ENCODE data around the gene RELCH.
A peak's percentile ranks its signal among the peaks of the same experiment; 100 is the strongest.

Gene RELCH

DNA sequence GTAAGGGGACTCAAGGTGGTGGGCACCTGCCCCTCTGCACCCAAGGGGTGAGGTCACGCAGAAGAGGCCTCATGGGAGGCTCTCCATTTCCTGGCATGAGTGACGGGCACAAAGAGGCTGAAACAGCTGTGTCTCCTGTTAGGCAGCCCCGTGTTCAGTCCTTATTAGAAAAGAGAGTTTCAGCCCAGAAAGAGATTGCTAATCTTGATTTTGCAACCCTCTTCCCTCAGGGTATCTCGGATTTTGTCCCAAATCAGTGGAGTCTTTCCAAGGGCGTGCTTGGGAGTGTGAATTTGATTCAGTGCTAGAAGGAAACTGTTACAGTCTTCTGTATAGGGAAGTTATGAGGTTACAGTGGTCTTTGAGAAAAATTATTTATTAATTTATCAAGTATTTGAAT lies 148.4 kb downstream of the RELCH start:
- WGBS, 2 donors (ENCODE audit: extremely low coverage in 2 of 2, insufficient read length in 2 of 2, insufficient replicate concordance in 1 of 2), result no CpG with 5 or more reads among the region's 5 CpGs
- no peak overlapping the region for H3K4ac ChIP-seq (ENCODE audit: low read length)
- H3K14ac ChIP-seq (ENCODE audit: low read length), result no peak overlapping the region
- no peak overlapping the region for H4K91ac ChIP-seq (ENCODE audit: low read depth, low read length, poor library complexity)
- no peak overlapping the region for H3K18ac ChIP-seq (ENCODE audit: low read length)
- H3K4me2 ChIP-seq (ENCODE audit: insufficient read depth, low read length, poor library complexity, severe bottlenecking), result no peak overlapping the region
- no peak overlapping the region for H2AFZ ChIP-seq (ENCODE audit: low read length)
- H3K27me3 ChIP-seq (ENCODE audit: control insufficient read depth in 3 of 3, insufficient read depth in 3 of 3, low read depth in 1 of 3, low read length in 3 of 3), result peaks cover 0 to 31% (median 3%) of the 10 kb centered on the region in 3 experiments
- H3K9me3 ChIP-seq (replicated peaks in 1 of 2; ENCODE audit: control insufficient read depth in 2 of 2, insufficient read depth in 1 of 2, low read depth in 1 of 2, low read length in 2 of 2), result no peaks in the 10 kb centered on the region
- no peak overlapping the region for H3K9ac ChIP-seq (ENCODE audit: low read depth, low read length, poor library complexity)
- no peak overlapping the region for H2BK5ac ChIP-seq (ENCODE audit: low read length)
- H3K79me1 ChIP-seq (ENCODE audit: low read depth, low read length), result no peaks in the 10 kb centered on the region
- no peak overlapping the region for H3K4me3 ChIP-seq (ENCODE audit: low read length in 2 of 2)
- no peak overlapping the region for H3K27ac ChIP-seq (replicated peaks; ENCODE audit: low read length)
- no peak overlapping the region for H2BK12ac ChIP-seq (ENCODE audit: low read length)
- no peaks in the 10 kb centered on the region for H3K36me3 ChIP-seq (replicated peaks in 1 of 2; ENCODE audit: control insufficient read depth in 2 of 2, insufficient read depth in 2 of 2, low read length in 2 of 2)
- no peak overlapping the region for H2AK5ac ChIP-seq (ENCODE audit: low read depth, low read length)
- no peak overlapping the region for H2BK120ac ChIP-seq (ENCODE audit: low read depth, low read length)
- no peak overlapping the region for H3K23ac ChIP-seq (ENCODE audit: low read depth, low read length, poor library complexity)
- H3K4me1 ChIP-seq (ENCODE audit: control insufficient read depth in 2 of 2, insufficient read depth in 1 of 2, low read depth in 1 of 2, low read length in 2 of 2), result peaks cover 0 to 10% of the 10 kb centered on the region in 2 donors
- H2BK15ac ChIP-seq (ENCODE audit: low read length), result no peak overlapping the region
- H4K8ac ChIP-seq (ENCODE audit: low read depth, low read length), result no peak overlapping the region
- DNase-seq (ENCODE audit: low spot score), result no peak

GRCh38 chr18:62336618-62337017 lies 149.6 kb downstream of the RELCH start:
- Histone ChIP-seq H3K4ac (ENCODE audit: low read length) (no peak overlapping the region), H3K9me3 (replicated peaks in 1 of 2; ENCODE audit: control insufficient read depth in 2 of 2, insufficient read depth in 1 of 2, low read depth in 1 of 2, low read length in 2 of 2) (no peaks in the 10 kb centered on the region), H3K36me3 (replicated peaks in 1 of 2; ENCODE audit: control insufficient read depth in 2 of 2, insufficient read depth in 2 of 2, low read length in 2 of 2) (no peaks in the 10 kb centered on the region), H3K18ac (ENCODE audit: low read length) (no peak overlapping the region), H3K27me3 (ENCODE audit: control insufficient read depth in 3 of 3, insufficient read depth in 3 of 3, low read depth in 1 of 3, low read length in 3 of 3) (peaks cover 0 to 26% (median 3%) of the 10 kb centered on the region in 3 experiments), H4K91ac (ENCODE audit: low read depth, low read length, poor library complexity) (no peak overlapping the region), H3K4me2 (ENCODE audit: insufficient read depth, low read length, poor library complexity, severe bottlenecking) (no peak overlapping the region), H3K9ac (ENCODE audit: low read depth, low read length, poor library complexity) (no peak overlapping the region), H3K79me1 (ENCODE audit: low read depth, low read length) (no peaks in the 10 kb centered on the region), H3K4me3 (ENCODE audit: low read length in 2 of 2) (no peak overlapping the region), H2BK120ac (ENCODE audit: low read depth, low read length) (no peak overlapping the region), H3K4me1 (ENCODE audit: control insufficient read depth in 2 of 2, insufficient read depth in 1 of 2, low read depth in 1 of 2, low read length in 2 of 2) (peaks cover 0 to 11% of the 10 kb centered on the region in 2 donors), H4K8ac (ENCODE audit: low read depth, low read length) (no peak overlapping the region), H2AFZ (ENCODE audit: low read length) (no peak overlapping the region), H3K14ac (ENCODE audit: low read length) (no peak overlapping the region), H2AK5ac (ENCODE audit: low read depth, low read length) (no peak overlapping the region), H2BK15ac (ENCODE audit: low read length) (no peak overlapping the region), H3K27ac (replicated peaks; ENCODE audit: low read length) (no peak overlapping the region), H2BK12ac (ENCODE audit: low read length) (no peak overlapping the region), H3K23ac (ENCODE audit: low read depth, low read length, poor library complexity) (no peak overlapping the region), H2BK5ac (ENCODE audit: low read length) (no peak overlapping the region)
- no peak for DNase-seq (ENCODE audit: low spot score)
- WGBS, 2 donors (ENCODE audit: extremely low coverage in 2 of 2, insufficient read length in 2 of 2, insufficient replicate concordance in 1 of 2), result no CpG with 5 or more reads among the region's 5 CpGs

GRCh38 chr18:62337336-62337735 lies 150.3 kb downstream of the RELCH start:
- H3K79me1 ChIP-seq (ENCODE audit: low read depth, low read length), result no peaks in the 10 kb centered on the region
- no peak overlapping the region for H2AK5ac ChIP-seq (ENCODE audit: low read depth, low read length)
- peaks cover 0 to 19% (median 3%) of the 10 kb centered on the region in 3 experiments for H3K27me3 ChIP-seq (ENCODE audit: control insufficient read depth in 3 of 3, insufficient read depth in 3 of 3, low read depth in 1 of 3, low read length in 3 of 3)
- no peak overlapping the region for H3K18ac ChIP-seq (ENCODE audit: low read length)
- H3K9me3 ChIP-seq (replicated peaks in 1 of 2; ENCODE audit: control insufficient read depth in 2 of 2, insufficient read depth in 1 of 2, low read depth in 1 of 2, low read length in 2 of 2), result no peaks in the 10 kb centered on the region
- DNase-seq (ENCODE audit: low spot score), result no peak
- no peak overlapping the region for H4K8ac ChIP-seq (ENCODE audit: low read depth, low read length)
- H3K4ac ChIP-seq (ENCODE audit: low read length), result no peak overlapping the region
- no peak overlapping the region for H2BK5ac ChIP-seq (ENCODE audit: low read length)
- no peak overlapping the region for H2BK15ac ChIP-seq (ENCODE audit: low read length)
- no peak overlapping the region for H3K4me2 ChIP-seq (ENCODE audit: insufficient read depth, low read length, poor library complexity, severe bottlenecking)
- no peak overlapping the region for H3K4me3 ChIP-seq (ENCODE audit: low read length in 2 of 2)
- no CpG with 5 or more reads among the region's 7 CpGs for WGBS, 2 donors (ENCODE audit: extremely low coverage in 2 of 2, insufficient read length in 2 of 2, insufficient replicate concordance in 1 of 2)
- no peak overlapping the region for H2AFZ ChIP-seq (ENCODE audit: low read length)
- peaks cover 0 to 11% of the 10 kb centered on the region in 2 donors for H3K4me1 ChIP-seq (ENCODE audit: control insufficient read depth in 2 of 2, insufficient read depth in 1 of 2, low read depth in 1 of 2, low read length in 2 of 2)
- H3K9ac ChIP-seq (ENCODE audit: low read depth, low read length, poor library complexity), result peak overlapping the region; percentile 72
- H3K14ac ChIP-seq (ENCODE audit: low read length), result no peak overlapping the region
- H2BK120ac ChIP-seq (ENCODE audit: low read depth, low read length), result no peak overlapping the region
- H3K36me3 ChIP-seq (replicated peaks in 1 of 2; ENCODE audit: control insufficient read depth in 2 of 2, insufficient read depth in 2 of 2, low read length in 2 of 2), result no peaks in the 10 kb centered on the region
- H4K91ac ChIP-seq (ENCODE audit: low read depth, low read length, poor library complexity), result no peak overlapping the region
- H2BK12ac ChIP-seq (ENCODE audit: low read length), result no peak overlapping the region
- no peak overlapping the region for H3K27ac ChIP-seq (replicated peaks; ENCODE audit: low read length)
- H3K23ac ChIP-seq (ENCODE audit: low read depth, low read length, poor library complexity), result no peak overlapping the region

DNA sequence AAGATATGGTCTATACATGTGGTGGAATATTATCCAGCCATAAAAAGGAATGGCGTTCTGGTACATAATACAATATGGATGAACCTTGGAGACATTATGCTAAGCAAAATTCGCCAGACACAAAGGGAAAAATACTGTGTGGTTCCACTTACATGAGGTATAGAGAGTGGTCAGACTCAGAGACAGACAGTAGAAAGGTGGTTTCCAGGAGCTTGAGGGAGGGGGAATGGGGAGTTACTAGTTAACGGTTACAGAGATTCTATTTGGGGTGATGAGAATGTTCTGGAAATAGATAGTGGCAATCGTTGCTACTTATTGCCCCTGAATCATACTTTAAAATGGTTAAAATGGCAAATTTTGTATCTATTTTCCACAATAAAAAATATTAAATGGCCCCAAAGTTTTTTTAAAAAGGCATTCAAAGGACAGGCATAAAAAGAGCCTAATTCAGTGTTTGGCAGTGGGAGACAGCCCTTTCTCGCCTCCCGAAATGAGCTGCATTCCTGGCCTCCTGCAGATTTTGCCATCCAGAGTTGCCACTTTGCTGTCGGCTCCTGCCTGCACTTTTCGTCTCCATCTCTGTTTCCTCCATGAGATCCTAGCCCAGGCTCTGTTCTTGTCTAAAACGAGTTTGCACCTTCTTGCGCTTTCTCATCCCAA lies 151.5 kb downstream of the RELCH start:
- no peak for DNase-seq (ENCODE audit: low spot score)

More for the DNA sequence above, 151.5 kb downstream of the RELCH start:
- H3K27me3 ChIP-seq (ENCODE audit: control insufficient read depth in 3 of 3, insufficient read depth in 3 of 3, low read depth in 1 of 3, low read length in 3 of 3), result peaks cover 0 to 13% (median 3%) of the 10 kb centered on the region in 3 experiments
- no peak overlapping the region for H3K18ac ChIP-seq (ENCODE audit: low read length)
- H2AFZ ChIP-seq (ENCODE audit: low read length), result no peak overlapping the region
- no peaks in the 10 kb centered on the region for H3K9me3 ChIP-seq (replicated peaks in 1 of 2; ENCODE audit: control insufficient read depth in 2 of 2, insufficient read depth in 1 of 2, low read depth in 1 of 2, low read length in 2 of 2)
- no peaks in the 10 kb centered on the region for H3K79me1 ChIP-seq (ENCODE audit: low read depth, low read length)
- H2BK12ac ChIP-seq (ENCODE audit: low read length), result no peak overlapping the region
- no peak overlapping the region for H3K27ac ChIP-seq (replicated peaks; ENCODE audit: low read length)
- no peak overlapping the region for H3K14ac ChIP-seq (ENCODE audit: low read length)
- no peak overlapping the region for H3K23ac ChIP-seq (ENCODE audit: low read depth, low read length, poor library complexity)
- no CpG with 5 or more reads among the region's 10 CpGs for WGBS, 2 donors (ENCODE audit: extremely low coverage in 2 of 2, insufficient read length in 2 of 2, insufficient replicate concordance in 1 of 2)
- H3K9ac ChIP-seq (ENCODE audit: low read depth, low read length, poor library complexity), result no peak overlapping the region
- no peak overlapping the region for H4K91ac ChIP-seq (ENCODE audit: low read depth, low read length, poor library complexity)
- H3K36me3 ChIP-seq (replicated peaks in 1 of 2; ENCODE audit: control insufficient read depth in 2 of 2, insufficient read depth in 2 of 2, low read length in 2 of 2), result no peaks in the 10 kb centered on the region
- H2BK120ac ChIP-seq (ENCODE audit: low read depth, low read length), result no peak overlapping the region
- no peak overlapping the region for H3K4ac ChIP-seq (ENCODE audit: low read length)
- peak overlapping the region; percentile 11 for H3K4me2 ChIP-seq (ENCODE audit: insufficient read depth, low read length, poor library complexity, severe bottlenecking)
- no peak overlapping the region for H2AK5ac ChIP-seq (ENCODE audit: low read depth, low read length)
- H2BK15ac ChIP-seq (ENCODE audit: low read length), result no peak overlapping the region
- no peak overlapping the region for H2BK5ac ChIP-seq (ENCODE audit: low read length)
- no peak overlapping the region for H3K4me3 ChIP-seq (ENCODE audit: low read length in 2 of 2)
- no peak overlapping the region for H4K8ac ChIP-seq (ENCODE audit: low read depth, low read length)
- H3K4me1 ChIP-seq (ENCODE audit: control insufficient read depth in 2 of 2, insufficient read depth in 1 of 2, low read depth in 1 of 2, low read length in 2 of 2), result peaks cover 0 to 11% of the 10 kb centered on the region in 2 donors

Measured in neuronal stem cell (in vitro differentiated cells).